GM18873 (cell line): ENCODE data around the gene VKORC1L1.
"Not testable (repeated sequence)": the region's sequence is repeated elsewhere in the genome, so short reads cannot be mapped to it uniquely, and the experiment has no call there.

Source experiments
- ATAC-seq: cut with Tn5 transposase; IDR thresholded peaks from one replicate; pipeline ENCODE4 v1.9.1; 2021; ENCODE audit warnings: mild to moderate bottlenecking, moderate library complexity, moderate number of reproducible peaks; ENCODE audit not compliant: unreplicated experiment, low FRiP score

The VKORC1L1 gene

DNA sequence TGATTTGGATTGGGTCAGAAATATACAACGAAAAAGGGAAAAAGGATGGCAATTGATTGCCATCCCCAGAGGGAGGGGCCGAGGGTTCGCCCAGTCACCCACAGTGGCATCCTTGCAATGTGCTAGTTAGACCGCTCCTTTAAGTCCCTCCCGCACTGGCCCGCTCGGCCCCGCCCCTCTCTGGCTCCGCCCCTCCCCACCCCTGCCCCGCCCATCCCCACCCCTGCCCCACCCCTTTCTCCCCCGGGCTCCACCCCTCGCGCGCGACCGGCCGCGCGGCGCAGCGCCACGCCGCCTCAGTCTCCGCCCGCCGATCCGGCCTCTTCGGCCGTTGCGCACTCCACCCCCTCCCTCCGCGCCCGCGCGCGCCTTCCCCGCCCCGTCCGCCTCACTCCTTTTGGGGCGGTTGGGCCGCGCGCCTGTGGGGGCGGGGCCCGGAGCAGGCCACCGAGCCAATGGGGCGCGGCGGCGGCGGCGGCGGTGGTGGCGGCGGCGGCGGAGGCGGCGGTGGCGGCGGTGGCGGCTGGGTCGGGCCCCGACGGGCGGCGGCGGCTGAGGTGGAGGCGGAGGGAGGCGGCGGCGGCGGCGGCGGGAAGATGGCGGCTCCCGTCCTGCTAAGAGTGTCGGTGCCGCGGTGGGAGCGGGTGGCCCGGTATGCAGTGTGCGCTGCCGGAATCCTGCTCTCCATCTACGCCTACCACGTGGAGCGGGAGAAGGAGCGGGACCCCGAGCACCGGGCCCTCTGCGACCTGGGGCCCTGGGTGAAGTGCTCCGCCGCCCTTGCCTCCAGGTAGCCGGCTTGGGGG, at the start of gene VKORC1L1:
TSS of gene VKORC1L1 (plus strand) at position 299 of the 806 bp plus-strand sequence. CDS start at position 597, 298 bp downstream.
- ATAC-seq = peak; percentile 60

GRCh38 chr7:65827366-65827765, 45.5 kb upstream of the VKORC1L1 start:
- ATAC-seq = no peak

GRCh38 chr7:65832281-65832680, 40.6 kb upstream of the VKORC1L1 start:
- ATAC-seq = no peak

GRCh38 chr7:65836684-65837083, 36.2 kb upstream of the VKORC1L1 start:
- ATAC-seq = not testable (repeated sequence)

DNA sequence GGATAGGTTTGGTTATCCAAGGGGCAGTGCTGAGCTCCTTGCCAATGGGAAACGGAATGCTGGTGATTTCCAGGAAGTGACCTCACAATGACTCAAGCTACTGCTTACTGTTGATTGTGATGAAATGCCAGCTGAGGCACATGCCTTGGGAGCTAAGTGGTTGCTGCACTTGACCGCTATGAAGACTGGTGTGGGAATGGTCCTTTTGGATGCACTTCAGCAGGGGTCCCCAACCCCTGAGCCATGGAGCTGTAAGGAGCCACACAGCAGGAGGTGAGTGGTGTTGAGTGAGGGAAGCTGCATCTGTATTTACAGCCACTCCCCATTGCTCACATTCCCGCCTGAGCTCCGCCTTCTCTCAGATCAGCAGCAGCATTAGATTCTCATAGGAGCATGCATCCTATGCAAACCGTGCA, 35.3 kb upstream of the VKORC1L1 start:
- ATAC-seq = not testable (repeated sequence)

DNA sequence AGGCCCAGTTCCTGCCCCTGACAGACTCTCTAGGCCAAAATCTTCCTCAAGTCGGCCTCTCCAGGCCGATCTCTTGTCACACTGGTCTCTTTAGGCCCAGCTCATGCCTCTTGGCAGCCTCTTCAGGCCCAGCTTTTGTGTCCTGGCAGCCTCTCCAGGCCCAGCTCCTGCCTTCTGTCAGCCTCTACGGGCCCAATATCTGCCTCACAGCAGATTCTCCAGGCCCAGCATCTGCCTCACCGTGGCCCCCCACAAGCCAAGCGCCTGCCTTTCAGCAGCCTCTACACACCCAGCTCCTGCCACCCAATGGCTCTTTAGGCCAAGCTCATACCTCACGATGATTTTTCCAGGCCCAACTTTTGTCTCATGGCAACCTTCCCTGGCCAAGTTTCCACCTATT, 33.0 kb upstream of the VKORC1L1 start:
- no peak for ATAC-seq

DNA sequence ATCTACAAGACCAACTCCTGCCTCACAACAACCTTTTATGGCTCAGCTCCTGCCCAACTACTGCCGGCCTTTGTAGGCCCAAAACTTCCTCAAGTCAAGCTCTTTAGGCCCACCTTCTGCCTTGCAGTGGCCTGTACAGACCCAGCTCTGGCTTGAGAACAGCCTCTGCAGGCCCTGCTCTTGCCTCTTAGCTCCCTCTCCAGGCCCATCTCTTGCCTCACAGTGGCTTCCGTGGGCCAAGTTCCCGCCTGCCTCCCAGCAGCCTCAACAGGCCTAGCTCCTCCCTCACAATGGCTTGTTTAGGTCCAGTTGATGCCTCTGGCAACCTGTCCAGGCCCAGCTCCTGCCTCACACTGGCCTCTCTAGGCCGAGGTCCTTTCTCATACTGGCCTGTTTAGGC, 32.4 kb upstream of the VKORC1L1 start:
- ATAC-seq = no peak

- not testable (repeated sequence) for ATAC-seq
Measured at GRCh38 chr7:65843616-65844015, 29.3 kb upstream of the VKORC1L1 start.

DNA sequence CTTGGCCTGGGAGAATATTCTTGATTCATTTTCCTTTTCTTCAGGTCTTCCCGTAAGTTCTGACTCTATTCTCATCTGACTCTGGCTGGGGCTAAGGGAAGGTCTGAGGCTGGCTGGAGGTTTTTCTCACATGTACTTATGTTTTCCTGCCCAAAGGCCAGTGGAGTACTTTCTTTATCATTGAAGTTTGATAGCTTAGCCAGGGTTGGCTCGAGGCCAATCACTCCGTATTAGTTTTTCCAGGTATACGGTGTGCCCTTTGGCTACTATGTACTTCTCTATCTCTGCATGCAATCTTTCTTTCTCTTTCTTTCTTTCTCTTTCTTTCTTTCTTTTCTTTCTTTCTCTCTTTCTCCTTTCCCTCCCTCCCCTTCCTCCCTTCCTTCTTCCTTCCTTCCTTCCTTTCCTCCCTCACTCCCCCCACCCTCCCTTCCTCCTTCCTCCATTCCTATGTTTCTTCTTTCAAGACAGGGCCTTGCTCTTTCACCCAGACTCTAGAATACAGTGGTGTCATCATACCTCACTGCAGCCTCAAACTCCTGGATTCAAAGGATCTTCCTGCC, 26.8 kb upstream of the VKORC1L1 start:
- no peak for ATAC-seq

DNA sequence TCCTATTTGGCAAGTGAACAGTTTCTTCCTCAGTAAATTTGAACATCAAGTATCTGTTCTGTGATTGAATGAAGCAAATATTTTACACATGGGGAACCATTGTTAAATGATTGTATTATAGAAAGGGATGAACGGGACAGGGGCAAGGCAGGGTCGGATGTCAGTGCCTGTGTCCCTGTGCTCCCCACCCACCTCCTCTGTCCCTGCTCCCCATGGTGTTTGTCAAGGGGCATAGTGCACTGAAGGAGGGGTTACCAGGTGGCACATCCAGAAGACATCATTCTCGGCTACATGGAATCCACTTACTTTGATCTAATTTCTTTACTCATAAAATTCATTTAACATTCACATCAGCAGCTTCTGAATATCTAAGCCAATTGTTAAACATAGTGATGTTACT, 19.4 kb upstream of the VKORC1L1 start:
- ATAC-seq = not testable (repeated sequence)

GRCh38 chr7:65853892-65854291, 19.0 kb upstream of the VKORC1L1 start:
- ATAC-seq = not testable (repeated sequence)

- not testable (repeated sequence) for ATAC-seq
Measured at GRCh38 chr7:65857321-65857894, 15.5 kb upstream of the VKORC1L1 start.

DNA sequence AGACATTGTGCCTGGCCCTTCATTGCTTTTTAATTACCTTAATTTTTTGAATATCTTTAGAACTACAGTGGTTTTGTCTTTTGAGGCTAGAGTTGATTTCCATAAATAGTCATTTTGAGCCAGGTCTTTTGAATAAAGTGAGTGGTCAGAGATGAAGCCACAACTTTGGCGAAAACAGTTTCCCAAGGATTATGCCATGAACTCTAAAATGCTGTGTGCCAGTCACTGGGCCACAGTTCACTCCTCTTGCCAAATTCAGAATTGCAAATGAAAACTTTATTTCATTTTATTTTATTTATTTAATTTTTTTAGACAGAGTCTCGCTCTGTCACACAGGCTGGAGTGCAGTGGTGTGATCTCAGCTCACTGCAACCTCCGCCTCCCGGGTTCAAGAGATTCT, 14.2 kb upstream of the VKORC1L1 start:
- not testable (repeated sequence) for ATAC-seq

DNA sequence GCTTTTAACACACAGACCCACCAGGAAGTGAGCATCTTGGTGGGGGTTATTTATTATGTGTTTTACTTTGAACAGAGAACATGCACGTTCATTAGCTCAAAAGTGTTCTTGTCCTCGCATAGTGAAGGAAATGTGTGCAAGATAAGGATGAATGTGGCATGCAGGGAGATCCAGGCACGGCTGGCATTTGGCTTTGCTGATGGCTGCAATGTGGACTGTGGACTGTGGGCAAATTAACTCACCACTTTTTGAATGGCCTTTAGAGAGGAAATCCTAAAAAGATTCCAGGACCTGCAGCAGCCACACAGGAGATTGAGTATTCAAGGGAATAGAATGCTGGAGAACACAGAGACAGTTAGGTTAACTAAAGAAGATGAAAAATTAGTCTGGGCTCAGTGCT, 6.6 kb upstream of the VKORC1L1 start:
- not testable (repeated sequence) for ATAC-seq

- not testable (repeated sequence) for ATAC-seq
Measured at GRCh38 chr7:65867681-65868080, 5.2 kb upstream of the VKORC1L1 start.

- not testable (repeated sequence) for ATAC-seq
Measured at GRCh38 chr7:65869312-65869711, 3.6 kb upstream of the VKORC1L1 start.

DNA sequence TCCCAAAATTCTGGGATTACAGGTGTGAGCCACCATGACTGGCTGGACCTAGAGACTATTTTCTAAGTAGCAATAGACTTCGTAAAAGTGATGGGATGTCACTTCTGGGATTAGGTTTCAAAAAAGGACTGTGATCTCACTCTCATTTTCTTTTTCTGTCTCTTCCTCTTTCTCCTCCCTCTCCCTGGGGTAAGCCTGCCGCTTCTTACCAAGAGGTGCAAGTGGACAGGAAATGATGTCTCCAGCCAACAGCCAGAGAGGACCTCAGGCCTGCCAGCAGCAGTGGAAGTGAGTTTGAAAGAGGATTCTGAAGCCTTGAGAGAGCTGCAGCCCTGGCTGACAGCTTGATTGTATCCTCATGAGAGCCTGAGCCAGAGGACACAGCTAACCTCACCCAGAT, 1.4 kb upstream of the VKORC1L1 start:
- ATAC-seq = not testable (repeated sequence)

DNA sequence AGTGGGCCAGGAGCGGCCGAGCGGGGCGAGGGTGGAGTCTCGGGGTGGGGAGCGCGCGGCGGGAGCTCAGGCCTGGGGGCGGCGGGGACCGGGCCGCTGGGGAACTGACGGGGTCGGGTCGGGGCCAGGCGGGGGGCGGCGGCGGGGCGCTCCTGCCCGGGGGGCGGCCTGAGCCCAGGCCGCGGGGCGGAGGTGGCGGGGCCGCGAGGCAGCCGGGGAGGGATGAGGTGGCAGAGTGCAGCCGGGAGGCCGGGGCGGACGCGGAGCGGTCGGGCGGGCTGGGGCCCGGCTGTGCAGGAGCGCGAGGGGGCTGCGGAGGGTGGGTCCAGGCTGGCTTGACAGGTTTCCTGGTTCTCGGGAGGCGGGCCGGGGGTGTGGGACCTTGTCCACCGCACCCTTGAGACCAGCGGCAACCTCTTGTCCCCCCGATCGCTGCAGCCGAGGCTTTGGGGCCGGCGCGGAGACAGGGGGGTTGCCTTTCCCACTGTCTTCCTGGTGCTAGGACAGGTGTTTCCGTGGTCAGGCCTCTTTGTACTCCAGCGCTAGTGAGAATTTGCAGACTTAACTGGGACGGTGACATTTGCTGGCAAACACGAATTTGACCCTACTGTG, 814 bp downstream of the VKORC1L1 start:
- peak; percentile 19 for ATAC-seq

DNA sequence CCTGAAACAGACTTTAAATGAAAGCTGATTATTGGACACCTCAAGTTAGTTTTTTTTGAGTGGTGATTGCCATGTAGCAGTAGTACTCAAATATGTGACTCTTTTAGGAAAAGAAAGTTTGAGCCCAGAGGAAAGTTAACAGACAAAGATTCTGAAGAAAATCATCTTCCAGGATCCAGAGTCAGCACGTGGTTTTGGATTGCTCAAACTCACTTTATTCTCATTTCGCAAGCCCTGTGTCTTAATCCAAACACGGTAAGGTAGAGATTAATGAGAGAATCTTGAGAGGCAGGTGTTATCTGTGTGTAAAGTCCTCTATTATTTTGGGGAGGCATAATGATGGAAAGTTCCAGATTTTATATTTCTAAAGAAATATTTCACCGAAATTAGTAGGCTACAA, 2.8 kb downstream of the VKORC1L1 start:
- ATAC-seq = not testable (repeated sequence)

- ATAC-seq = not testable (repeated sequence)
Measured at GRCh38 chr7:65879292-65880153, 6.6 kb downstream of the VKORC1L1 start.
